K562 (cell line): ENCODE measurements around the gene MAST4. TPM values are rescaled to one million over a fixed set of nuclear protein-coding genes. Genes with fewer than 3 reads are reported as not detected.

ENCODE experiments used
- ATAC-seq: fragments of 200-7000 bp; cut with Tn5 transposase; 3 replicates; pipeline ENCODE4 v1.9.1; 2020; ENCODE audit warnings: moderate library complexity
- BruUV-seq: library from RNA; stranded (reverse); fragments of 400-500 nt; replicated peaks from 2 replicates; lab custom pipeline; 2021; lab: Mats Ljungman, UMichigan
- CTCF ChIA-PET: fragments of 300-600 bp; formaldehyde crosslinking; extraction: SDS; loops from one replicate; lab custom pipeline; 2021; ENCODE audit warnings: low intra/inter-chr PET ratio; lab: Yijun Ruan, JAX
- POLR2A ChIA-PET: fragments of 300-600, 350-650 bp; sonication (Branson Sonifier 250); formaldehyde crosslinking; extraction: SDS; loops from one replicate; lab custom pipeline; 2021; ENCODE audit warnings: antibody characterized with exemption, inconsistent platforms; lab: Yijun Ruan, JAX
- DNase-seq, 4 experiments: peaks; one replicate each; pipeline versions ENCODE4 v3.0.0 to v3.0.0-alpha.2; 2011 to 2018; ENCODE audit warnings: low spot score in 3 of 4, mixed read lengths in 3 of 4; ENCODE audit errors: extremely low read depth in 1 of 4
- FAIRE-seq: peaks from 2 replicates; lab custom pipeline; 2011; peaks lifted over from hg19 to GRCh38; lab: Jason Lieb, UNC
- H2AFZ ChIP-seq: 2 replicates; pipeline ENCODE4 v1.6.0; 2011; ENCODE audit warnings: low read depth, low read length, control low read depth, inconsistent platforms
- H3K27ac ChIP-seq: fragments of 200-600 bp; 3 replicates; pipeline ENCODE4 v1.8.0; 2011; ENCODE audit warnings: low read depth, mild to moderate bottlenecking, control low read depth, inconsistent platforms, low read length, moderate library complexity, mixed read lengths; ENCODE audit errors: extremely low read depth
- H3K27me3 ChIP-seq, 2 experiments: fragments of 300-600 bp in 1 of 2; 2 replicates in 1 of 2; 3 replicates in 1 of 2; pipeline versions ENCODE4 v1.6.0 to v1.8.0; 2011; ENCODE audit warnings: inconsistent platforms in 2 of 2, low read length in 2 of 2, mild to moderate bottlenecking in 1 of 2, mixed read lengths in 1 of 2, moderate library complexity in 1 of 2; ENCODE audit not compliant: control insufficient read depth in 2 of 2, insufficient read depth in 2 of 2
- H3K36me3 ChIP-seq: fragments of 300-600 bp; 3 replicates; pipeline ENCODE4 v1.8.0; 2011; ENCODE audit warnings: mild to moderate bottlenecking, low read length, inconsistent platforms; ENCODE audit not compliant: control insufficient read depth, insufficient read depth
- H3K4me1 ChIP-seq, 2 experiments: fragments of 200-600 bp in 1 of 2; replicated peaks in 1 of 2; 2 replicates in 1 of 2; 3 replicates in 1 of 2; pipeline versions ENCODE4 v1.5.1 to v1.8.0; 2011; ENCODE audit warnings: inconsistent platforms in 2 of 2, low read length in 2 of 2, mild to moderate bottlenecking in 1 of 2, mixed read lengths in 1 of 2, moderate library complexity in 1 of 2; ENCODE audit not compliant: control insufficient read depth in 2 of 2, insufficient read depth in 2 of 2
- H3K4me2 ChIP-seq: 2 replicates; pipeline ENCODE4 v1.6.1; 2011; ENCODE audit warnings: low read length, control low read depth, inconsistent platforms, mixed read lengths; ENCODE audit not compliant: insufficient read depth
- H3K4me3 ChIP-seq: fragments of 200-600 bp; sonication (generic), shearing (Covaris generic); 2 replicates; pipeline ENCODE4 v1.5.1; 2016; ENCODE audit warnings: control low read depth, inconsistent platforms
- H3K79me2 ChIP-seq: fragments of 200-600 bp; 3 replicates; pipeline ENCODE4 v1.8.0; 2011; ENCODE audit warnings: low read length, inconsistent platforms; ENCODE audit not compliant: control insufficient read depth, insufficient read depth
- H3K9ac ChIP-seq, 2 experiments: 2 replicates each; pipeline versions ENCODE4 v1.6.0 to v1.6.1; 2011; ENCODE audit warnings: low read depth in 2 of 2, low read length in 2 of 2, control low read depth in 1 of 2, inconsistent platforms in 1 of 2, mild to moderate bottlenecking in 1 of 2, mixed read lengths in 1 of 2; ENCODE audit not compliant: insufficient read depth in 1 of 2
- H3K9me1 ChIP-seq: one replicate; pipeline ENCODE4 v1.6.0; 2011; ENCODE audit warnings: inconsistent platforms, mild to moderate bottlenecking, low read length, moderate library complexity; ENCODE audit not compliant: control insufficient read depth, insufficient read depth
- H3K9me3 ChIP-seq: replicated peaks from 2 replicates; pipeline ENCODE4 v1.5.1; 2011; ENCODE audit warnings: low read depth, low read length, inconsistent platforms; ENCODE audit not compliant: control insufficient read depth, insufficient read depth
- H4K20me1 ChIP-seq: replicated peaks from 2 replicates; pipeline ENCODE4 v1.6.1; 2011; ENCODE audit warnings: low read length, inconsistent platforms, mixed read lengths; ENCODE audit not compliant: control insufficient read depth, insufficient read depth
- MTA3 ChIP-seq: fragments of 450-650 bp; formaldehyde crosslinking; IDR thresholded peaks from 2 replicates; pipeline ENCODE4 v1.6.1; 2017; ENCODE audit warnings: mild to moderate bottlenecking, borderline replicate concordance
- POLR2A ChIP-seq: fragments of 450-650 bp; conservative IDR thresholded peaks from 2 replicates; pipeline ENCODE4 v1.6.1; 2016
- TARDBP ChIP-seq: fragments of 450-650 bp; IDR thresholded peaks from 2 replicates; pipeline ENCODE4 v1.6.1; 2016
- ZFP1 ChIP-seq: fragments of 450-650 bp; formaldehyde crosslinking; IDR thresholded peaks from 2 replicates; pipeline ENCODE4 v1.4.0; 2020; ENCODE audit warnings: mild to moderate bottlenecking, mixed read lengths
- ZNF699 ChIP-seq: fragments of 250-450 bp; sonication (Bioruptor Pico); IDR thresholded peaks from 2 replicates; pipeline ENCODE4 v1.8.0; 2021; ENCODE audit warnings: mild to moderate bottlenecking, moderate library complexity; ENCODE audit not compliant: insufficient replicate concordance
- WGBS: fragments of 100-300 bp; shearing (Covaris generic); methylation state at CpG from one replicate; pipeline ENCODE4 v1.1.6; 2016; ENCODE audit warnings: low coverage, mixed read lengths; ENCODE audit not compliant: insufficient coverage; ENCODE audit errors: missing lambda C conversion rate; 5-methylcytosine and 5-hydroxymethylcytosine counted together
- in situ Hi-C: fragments of 300-500 bp; cut with MboI; formaldehyde crosslinking; loops from 4 replicates; pipeline ENCODE4 v1.15.0; 2018; ENCODE audit warnings: inconsistent platforms, mixed read lengths
- intact Hi-C: fragments of 100-400 bp; cut with micrococcal nuclease; formaldehyde crosslinking; loops from 2 replicates; pipeline ENCODE4 v1.14.2; 2022
- polyA plus RNA-seq, 8 experiments: library from polyadenylated mRNA; depleted of rRNA in 4 of 8; stranded (reverse) in 5 of 8; unstranded in 3 of 8; fragments of >200 nt; fragmentation: Nextera tagmentation in 2 of 8; fragmentation: Illumina TruSeq in 1 of 8; extraction: Ambion mirVana in 2 of 8; extraction: Trizol in 1 of 8; gene quantifications; 2 replicates each; pipeline versions ENCODE4 v1.2.1 to v1.2.3, GENCODE V29; 2011 to 2014; ENCODE audit warnings: inconsistent platforms in 1 of 8, missing spikeins in 1 of 8
- total RNA-seq, 7 experiments: library from RNA; depleted of rRNA in 6 of 7; stranded (reverse); fragments of >200 nt in 6 of 7; fragmentation: Illumina TruSeq in 2 of 7; extraction: Trizol in 2 of 7; gene quantifications; 2 replicates each; pipeline versions ENCODE4 v1.2.1 to v1.2.3, GENCODE V29; 2011 to 2021; ENCODE audit warnings: low replicate concordance in 1 of 7
- TF ChIP-seq, protein P1 (sequence below): fragments of 450-650 bp; IDR thresholded peaks from 2 replicates; pipeline ENCODE4 v1.6.1; 2016; ENCODE audit warnings: low read depth
- TF ChIP-seq, protein P2 (sequence below): sonication (generic); formaldehyde crosslinking; IDR thresholded peaks from 2 replicates; pipeline ENCODE4 v1.8.1; 2023; ENCODE audit warnings: mild to moderate bottlenecking, missing genetic modification reagents
- TF ChIP-seq, protein P3 (sequence below): fragments of 450-650 bp; IDR thresholded peaks from 2 replicates; pipeline ENCODE4 v1.6.1; 2017; ENCODE audit warnings: antibody characterized with exemption, mild to moderate bottlenecking

The MAST4 gene
- total and polyA plus RNA-seq, 9 of the 15 experiments (the other 6 are each of a cell fraction or from before 2014, with no cell fraction given), result 0.88 to 10.1 (median 5.2) TPM

DNA sequence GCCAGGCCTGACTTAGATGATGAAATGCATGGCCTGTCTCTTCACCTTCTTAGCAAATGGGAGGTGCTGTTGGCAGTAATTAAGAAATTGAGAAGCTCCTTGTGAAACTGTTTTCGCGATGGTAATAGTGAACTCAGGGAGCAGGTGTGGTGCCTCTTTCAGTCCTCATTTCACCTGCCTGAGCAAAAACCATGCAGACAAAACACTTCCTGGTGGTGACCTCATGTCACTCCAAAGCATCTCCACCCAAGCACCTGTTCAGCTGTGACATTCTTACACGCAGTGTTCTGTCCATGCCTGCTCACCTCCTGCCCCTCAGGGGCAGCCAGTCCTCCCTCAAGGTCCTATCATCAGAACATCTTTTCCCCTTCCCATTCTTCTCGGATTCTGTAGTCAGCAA is 453.9 kb downstream of the MAST4 start:
- Histone ChIP-seq H3K36me3 (no peaks in the 10 kb centered on the region), H3K79me2 (no peaks in the 10 kb centered on the region), H2AFZ (no peak overlapping the region), H3K9me1 (no peaks in the 10 kb centered on the region), H4K20me1 (no peaks in the 10 kb centered on the region), H3K4me2 (no peak overlapping the region), H3K4me1 (peaks cover 0 to 8% of the 10 kb centered on the region in 2 experiments; a peak in 3 of 5 replicates), H3K27me3 (no peaks in the 10 kb centered on the region), H3K27ac (no peak overlapping the region), H3K9ac (no peak overlapping the region), H3K9me3 (no peaks in the 10 kb centered on the region), H3K4me3 (no peak overlapping the region)
- FAIRE-seq (no peak), ATAC-seq (no peak), DNase-seq (no peak)
- ChIA-PET CTCF (no interaction called here), POLR2A (interaction anchor here (1.1 kb wide), 2 partner anchors 11 to 23 kb away, joined by 3 read pairs; no protein-coding TSS in a partner anchor)
- 55% methylated on average over 4 of the region's 4 CpGs for WGBS
- no TSS peak for BruUV-seq
- intact Hi-C loops, result no loop called here
- in situ Hi-C loops, result no loop called here
- no peak for TF ChIP-seq POLR2A
- no peak for TF ChIP-seq ZFP1 (CRISPR knock-in tag)
- TF ChIP-seq ZNF699 (CRISPR knock-in tag), result no peak
- TF ChIP-seq, protein P1, sequence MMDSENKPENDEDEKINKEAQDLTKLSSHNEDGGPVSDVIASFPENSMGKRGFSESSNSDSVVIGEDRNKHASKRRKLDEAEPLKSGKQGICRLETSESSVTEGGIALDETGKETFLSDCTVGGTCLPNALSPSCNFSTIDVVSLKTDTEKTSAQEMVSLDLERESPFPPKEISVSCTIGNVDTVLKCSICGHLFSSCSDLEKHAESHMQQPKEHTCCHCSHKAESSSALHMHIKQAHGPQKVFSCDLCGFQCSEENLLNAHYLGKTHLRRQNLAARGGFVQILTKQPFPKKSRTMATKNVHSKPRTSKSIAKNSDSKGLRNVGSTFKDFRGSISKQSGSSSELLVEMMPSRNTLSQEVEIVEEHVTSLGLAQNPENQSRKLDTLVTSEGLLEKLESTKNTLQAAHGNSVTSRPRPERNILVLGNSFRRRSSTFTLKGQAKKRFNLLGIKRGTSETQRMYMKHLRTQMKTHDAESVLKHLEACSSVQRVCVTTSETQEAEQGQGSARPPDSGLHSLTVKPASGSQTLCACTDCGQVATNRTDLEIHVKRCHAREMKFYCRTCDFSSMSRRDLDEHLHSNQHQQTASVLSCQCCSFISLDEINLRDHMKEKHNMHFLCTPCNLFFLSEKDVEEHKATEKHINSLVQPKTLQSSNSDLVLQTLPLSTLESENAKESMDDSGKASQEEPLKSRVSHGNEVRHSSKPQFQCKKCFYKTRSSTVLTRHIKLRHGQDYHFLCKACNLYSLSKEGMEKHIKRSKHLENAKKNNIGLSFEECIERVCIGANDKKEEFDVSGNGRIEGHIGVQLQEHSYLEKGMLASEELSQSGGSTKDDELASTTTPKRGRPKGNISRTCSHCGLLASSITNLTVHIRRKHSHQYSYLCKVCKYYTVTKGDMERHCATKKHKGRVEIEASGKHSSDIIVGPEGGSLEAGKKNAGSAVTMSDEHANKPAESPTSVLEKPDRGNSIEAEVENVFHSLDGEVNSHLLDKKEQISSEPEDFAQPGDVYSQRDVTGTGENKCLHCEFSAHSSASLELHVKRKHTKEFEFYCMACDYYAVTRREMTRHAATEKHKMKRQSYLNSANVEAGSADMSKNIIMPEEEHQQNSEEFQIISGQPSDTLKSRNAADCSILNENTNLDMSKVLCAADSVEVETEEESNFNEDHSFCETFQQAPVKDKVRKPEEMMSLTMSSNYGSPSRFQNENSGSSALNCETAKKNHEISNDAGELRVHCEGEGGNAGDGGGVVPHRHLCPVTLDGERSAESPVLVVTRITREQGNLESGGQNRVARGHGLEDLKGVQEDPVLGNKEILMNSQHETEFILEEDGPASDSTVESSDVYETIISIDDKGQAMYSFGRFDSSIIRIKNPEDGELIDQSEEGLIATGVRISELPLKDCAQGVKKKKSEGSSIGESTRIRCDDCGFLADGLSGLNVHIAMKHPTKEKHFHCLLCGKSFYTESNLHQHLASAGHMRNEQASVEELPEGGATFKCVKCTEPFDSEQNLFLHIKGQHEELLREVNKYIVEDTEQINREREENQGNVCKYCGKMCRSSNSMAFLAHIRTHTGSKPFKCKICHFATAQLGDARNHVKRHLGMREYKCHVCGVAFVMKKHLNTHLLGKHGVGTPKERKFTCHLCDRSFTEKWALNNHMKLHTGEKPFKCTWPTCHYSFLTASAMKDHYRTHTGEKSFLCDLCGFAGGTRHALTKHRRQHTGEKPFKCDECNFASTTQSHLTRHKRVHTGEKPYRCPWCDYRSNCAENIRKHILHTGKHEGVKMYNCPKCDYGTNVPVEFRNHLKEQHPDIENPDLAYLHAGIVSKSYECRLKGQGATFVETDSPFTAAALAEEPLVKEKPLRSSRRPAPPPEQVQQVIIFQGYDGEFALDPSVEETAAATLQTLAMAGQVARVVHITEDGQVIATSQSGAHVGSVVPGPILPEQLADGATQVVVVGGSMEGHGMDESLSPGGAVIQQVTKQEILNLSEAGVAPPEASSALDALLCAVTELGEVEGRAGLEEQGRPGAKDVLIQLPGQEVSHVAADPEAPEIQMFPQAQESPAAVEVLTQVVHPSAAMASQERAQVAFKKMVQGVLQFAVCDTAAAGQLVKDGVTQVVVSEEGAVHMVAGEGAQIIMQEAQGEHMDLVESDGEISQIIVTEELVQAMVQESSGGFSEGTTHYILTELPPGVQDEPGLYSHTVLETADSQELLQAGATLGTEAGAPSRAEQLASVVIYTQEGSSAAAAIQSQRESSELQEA, result no peak
- TF ChIP-seq TARDBP, result no peak
- TF ChIP-seq, protein P2, sequence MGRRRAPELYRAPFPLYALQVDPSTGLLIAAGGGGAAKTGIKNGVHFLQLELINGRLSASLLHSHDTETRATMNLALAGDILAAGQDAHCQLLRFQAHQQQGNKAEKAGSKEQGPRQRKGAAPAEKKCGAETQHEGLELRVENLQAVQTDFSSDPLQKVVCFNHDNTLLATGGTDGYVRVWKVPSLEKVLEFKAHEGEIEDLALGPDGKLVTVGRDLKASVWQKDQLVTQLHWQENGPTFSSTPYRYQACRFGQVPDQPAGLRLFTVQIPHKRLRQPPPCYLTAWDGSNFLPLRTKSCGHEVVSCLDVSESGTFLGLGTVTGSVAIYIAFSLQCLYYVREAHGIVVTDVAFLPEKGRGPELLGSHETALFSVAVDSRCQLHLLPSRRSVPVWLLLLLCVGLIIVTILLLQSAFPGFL, result no peak
- TF ChIP-seq MTA3, result no peak
- TF ChIP-seq, protein P3, sequence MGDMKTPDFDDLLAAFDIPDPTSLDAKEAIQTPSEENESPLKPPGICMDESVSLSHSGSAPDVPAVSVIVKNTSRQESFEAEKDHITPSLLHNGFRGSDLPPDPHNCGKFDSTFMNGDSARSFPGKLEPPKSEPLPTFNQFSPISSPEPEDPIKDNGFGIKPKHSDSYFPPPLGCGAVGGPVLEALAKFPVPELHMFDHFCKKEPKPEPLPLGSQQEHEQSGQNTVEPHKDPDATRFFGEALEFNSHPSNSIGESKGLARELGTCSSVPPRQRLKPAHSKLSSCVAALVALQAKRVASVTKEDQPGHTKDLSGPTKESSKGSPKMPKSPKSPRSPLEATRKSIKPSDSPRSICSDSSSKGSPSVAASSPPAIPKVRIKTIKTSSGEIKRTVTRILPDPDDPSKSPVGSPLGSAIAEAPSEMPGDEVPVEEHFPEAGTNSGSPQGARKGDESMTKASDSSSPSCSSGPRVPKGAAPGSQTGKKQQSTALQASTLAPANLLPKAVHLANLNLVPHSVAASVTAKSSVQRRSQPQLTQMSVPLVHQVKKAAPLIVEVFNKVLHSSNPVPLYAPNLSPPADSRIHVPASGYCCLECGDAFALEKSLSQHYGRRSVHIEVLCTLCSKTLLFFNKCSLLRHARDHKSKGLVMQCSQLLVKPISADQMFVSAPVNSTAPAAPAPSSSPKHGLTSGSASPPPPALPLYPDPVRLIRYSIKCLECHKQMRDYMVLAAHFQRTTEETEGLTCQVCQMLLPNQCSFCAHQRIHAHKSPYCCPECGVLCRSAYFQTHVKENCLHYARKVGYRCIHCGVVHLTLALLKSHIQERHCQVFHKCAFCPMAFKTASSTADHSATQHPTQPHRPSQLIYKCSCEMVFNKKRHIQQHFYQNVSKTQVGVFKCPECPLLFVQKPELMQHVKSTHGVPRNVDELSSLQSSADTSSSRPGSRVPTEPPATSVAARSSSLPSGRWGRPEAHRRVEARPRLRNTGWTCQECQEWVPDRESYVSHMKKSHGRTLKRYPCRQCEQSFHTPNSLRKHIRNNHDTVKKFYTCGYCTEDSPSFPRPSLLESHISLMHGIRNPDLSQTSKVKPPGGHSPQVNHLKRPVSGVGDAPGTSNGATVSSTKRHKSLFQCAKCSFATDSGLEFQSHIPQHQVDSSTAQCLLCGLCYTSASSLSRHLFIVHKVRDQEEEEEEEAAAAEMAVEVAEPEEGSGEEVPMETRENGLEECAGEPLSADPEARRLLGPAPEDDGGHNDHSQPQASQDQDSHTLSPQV, result no peak
